ENCODE data around the gene GSG1L.

DNA sequence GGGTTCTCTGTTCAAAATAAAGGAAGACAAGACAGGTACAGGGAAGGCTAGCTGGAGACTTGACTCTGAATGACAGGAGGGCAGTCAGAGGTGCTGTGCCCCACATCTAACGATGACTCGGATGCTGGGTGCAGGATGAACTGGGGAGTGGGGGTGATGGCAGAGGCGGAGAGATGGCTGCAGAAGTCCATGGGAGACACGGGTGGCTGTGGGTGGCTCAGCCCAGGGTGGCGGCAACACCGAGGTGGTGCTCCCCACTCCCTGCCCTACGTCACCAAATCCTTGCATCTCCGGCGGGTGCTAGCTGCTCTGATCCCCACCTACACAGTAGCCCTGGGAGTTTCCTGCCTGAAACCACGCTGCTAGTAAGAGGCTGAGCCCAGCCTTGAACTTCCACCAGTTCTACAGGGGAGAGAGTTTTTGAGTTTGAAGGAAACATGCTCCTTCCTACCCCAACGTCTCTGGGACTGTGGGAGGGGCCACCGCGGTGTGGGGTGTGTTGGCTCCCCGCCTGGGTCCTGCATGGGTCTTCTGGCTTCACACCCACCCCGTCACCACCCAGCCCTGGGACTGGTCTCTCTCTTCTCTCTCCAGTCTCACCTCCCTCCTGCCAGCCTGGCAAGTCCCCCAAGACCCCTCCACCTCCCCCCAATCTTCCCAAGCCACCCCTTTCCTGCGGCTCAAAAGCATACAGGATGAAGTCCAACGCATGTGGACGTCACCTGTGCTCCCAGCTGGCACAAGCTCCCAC is 4.5 kb downstream of the GSG1L start:
- TF ChIP-seq TEAD4 (IDR thresholded peaks at IDR 0.05) (no peak), YY1 (IDR thresholded peaks at IDR 0.05; ENCODE audit: low read depth) (no peak), EGR1 (IDR thresholded peaks at IDR 0.05) (no peak), TAF1 (IDR thresholded peaks at IDR 0.05; ENCODE audit: low read depth) (no peak), ZBTB7A (IDR thresholded peaks at IDR 0.05; ENCODE audit: low read depth) (no peak), RAD21 (IDR thresholded peaks at IDR 0.05; ENCODE audit: low read depth) (no peak), NFIC (IDR thresholded peaks at IDR 0.05) (no peak), EP300 (IDR thresholded peaks at IDR 0.05; ENCODE audit: borderline replicate concordance) (no peak), CEBPB (IDR thresholded peaks at IDR 0.05) (no peak)
- TF ChIP-seq, protein P1, sequence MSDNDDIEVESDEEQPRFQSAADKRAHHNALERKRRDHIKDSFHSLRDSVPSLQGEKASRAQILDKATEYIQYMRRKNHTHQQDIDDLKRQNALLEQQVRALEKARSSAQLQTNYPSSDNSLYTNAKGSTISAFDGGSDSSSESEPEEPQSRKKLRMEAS (IDR thresholded peaks at IDR 0.05), result no peak
- TF ChIP-seq, protein P2, sequence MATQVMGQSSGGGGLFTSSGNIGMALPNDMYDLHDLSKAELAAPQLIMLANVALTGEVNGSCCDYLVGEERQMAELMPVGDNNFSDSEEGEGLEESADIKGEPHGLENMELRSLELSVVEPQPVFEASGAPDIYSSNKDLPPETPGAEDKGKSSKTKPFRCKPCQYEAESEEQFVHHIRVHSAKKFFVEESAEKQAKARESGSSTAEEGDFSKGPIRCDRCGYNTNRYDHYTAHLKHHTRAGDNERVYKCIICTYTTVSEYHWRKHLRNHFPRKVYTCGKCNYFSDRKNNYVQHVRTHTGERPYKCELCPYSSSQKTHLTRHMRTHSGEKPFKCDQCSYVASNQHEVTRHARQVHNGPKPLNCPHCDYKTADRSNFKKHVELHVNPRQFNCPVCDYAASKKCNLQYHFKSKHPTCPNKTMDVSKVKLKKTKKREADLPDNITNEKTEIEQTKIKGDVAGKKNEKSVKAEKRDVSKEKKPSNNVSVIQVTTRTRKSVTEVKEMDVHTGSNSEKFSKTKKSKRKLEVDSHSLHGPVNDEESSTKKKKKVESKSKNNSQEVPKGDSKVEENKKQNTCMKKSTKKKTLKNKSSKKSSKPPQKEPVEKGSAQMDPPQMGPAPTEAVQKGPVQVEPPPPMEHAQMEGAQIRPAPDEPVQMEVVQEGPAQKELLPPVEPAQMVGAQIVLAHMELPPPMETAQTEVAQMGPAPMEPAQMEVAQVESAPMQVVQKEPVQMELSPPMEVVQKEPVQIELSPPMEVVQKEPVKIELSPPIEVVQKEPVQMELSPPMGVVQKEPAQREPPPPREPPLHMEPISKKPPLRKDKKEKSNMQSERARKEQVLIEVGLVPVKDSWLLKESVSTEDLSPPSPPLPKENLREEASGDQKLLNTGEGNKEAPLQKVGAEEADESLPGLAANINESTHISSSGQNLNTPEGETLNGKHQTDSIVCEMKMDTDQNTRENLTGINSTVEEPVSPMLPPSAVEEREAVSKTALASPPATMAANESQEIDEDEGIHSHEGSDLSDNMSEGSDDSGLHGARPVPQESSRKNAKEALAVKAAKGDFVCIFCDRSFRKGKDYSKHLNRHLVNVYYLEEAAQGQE (IDR thresholded peaks at IDR 0.05; ENCODE audit: low read depth), result no peak
